ENCODE data around the gene PRSS48. TPM values are rescaled to one million over a fixed set of nuclear protein-coding genes. Genes with fewer than 3 reads are reported as not detected.

The PRSS48 gene
- total RNA-seq, 4 donors from 2014 or later = not detected

DNA sequence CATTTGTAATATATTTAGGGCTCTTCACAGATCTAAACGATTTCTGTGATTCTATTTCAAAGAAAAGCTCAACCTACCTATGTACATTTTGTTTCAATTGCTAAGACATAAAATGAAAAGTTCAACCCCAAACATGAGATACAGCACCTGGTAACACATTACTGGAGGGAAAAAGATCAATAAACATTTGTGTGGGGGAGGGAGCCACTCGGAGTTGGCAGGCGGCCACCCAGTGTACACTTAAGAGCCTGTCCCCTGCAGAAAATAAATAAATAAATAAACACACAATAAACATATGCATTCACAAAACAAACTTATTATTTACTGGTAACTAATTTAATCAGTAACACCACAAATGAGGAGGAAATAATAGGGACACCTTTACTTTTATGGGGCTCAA is 19.3 kb downstream of the PRSS48 start:
- H3K36me3 ChIP-seq = no peaks in the 10 kb centered on the region
- peaks cover 0 to 22% (median 3%) of the 10 kb centered on the region in 3 donors for H3K4me1 ChIP-seq
- WGBS, 2 donors (ENCODE audit: low coverage in 1 of 2) = 56 to 59% methylated on average over 3 of the region's 3 CpGs
- no peak for ATAC-seq
- no peaks in the 10 kb centered on the region for H3K27me3 ChIP-seq
- H3K4me3 ChIP-seq = no peak overlapping the region
- no peaks in the 10 kb centered on the region for H3K9me3 ChIP-seq
- no peak overlapping the region for H3K27ac ChIP-seq
- TF ChIP-seq EP300 (IDR thresholded peaks at IDR 0.05) (no peak), POLR2A (IDR thresholded peaks at IDR 0.05) (no peak), POLR2AphosphoS5 (IDR thresholded peaks at IDR 0.05) (no peak)
- TF ChIP-seq, protein P1, sequence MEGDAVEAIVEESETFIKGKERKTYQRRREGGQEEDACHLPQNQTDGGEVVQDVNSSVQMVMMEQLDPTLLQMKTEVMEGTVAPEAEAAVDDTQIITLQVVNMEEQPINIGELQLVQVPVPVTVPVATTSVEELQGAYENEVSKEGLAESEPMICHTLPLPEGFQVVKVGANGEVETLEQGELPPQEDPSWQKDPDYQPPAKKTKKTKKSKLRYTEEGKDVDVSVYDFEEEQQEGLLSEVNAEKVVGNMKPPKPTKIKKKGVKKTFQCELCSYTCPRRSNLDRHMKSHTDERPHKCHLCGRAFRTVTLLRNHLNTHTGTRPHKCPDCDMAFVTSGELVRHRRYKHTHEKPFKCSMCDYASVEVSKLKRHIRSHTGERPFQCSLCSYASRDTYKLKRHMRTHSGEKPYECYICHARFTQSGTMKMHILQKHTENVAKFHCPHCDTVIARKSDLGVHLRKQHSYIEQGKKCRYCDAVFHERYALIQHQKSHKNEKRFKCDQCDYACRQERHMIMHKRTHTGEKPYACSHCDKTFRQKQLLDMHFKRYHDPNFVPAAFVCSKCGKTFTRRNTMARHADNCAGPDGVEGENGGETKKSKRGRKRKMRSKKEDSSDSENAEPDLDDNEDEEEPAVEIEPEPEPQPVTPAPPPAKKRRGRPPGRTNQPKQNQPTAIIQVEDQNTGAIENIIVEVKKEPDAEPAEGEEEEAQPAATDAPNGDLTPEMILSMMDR (IDR thresholded peaks at IDR 0.05) = no peak

DNA sequence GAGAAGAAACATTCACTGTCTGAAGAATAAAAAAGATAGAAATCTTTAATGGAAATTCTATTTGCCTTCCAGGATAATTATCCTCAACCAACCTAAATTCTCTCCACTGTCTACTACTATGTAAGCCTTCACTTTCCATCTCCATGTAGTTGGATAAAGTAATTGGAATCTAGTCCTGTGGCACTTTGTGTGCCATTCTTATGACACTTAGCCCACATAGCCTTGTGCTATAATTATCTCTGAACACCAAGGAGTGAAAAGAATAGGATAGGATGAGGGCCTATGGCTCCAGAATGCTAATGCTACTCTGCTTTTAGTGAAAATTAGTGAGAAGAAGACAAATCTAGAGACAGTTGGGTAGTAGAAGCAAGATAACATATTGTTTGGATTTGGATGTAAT is 20.2 kb downstream of the PRSS48 start:
- Histone ChIP-seq H3K4me3 (no peak overlapping the region), H3K9me3 (no peaks in the 10 kb centered on the region), H3K27ac (no peak overlapping the region), H3K36me3 (no peaks in the 10 kb centered on the region), H3K27me3 (no peaks in the 10 kb centered on the region), H3K4me1 (peaks cover 0 to 31% (median 3%) of the 10 kb centered on the region in 3 donors)
- no peak for ATAC-seq
- TF ChIP-seq POLR2AphosphoS5 (IDR thresholded peaks at IDR 0.05) (no peak), EP300 (IDR thresholded peaks at IDR 0.05) (no peak), POLR2A (IDR thresholded peaks at IDR 0.05) (no peak)
- TF ChIP-seq, protein P1 (IDR thresholded peaks at IDR 0.05) = no peak

DNA sequence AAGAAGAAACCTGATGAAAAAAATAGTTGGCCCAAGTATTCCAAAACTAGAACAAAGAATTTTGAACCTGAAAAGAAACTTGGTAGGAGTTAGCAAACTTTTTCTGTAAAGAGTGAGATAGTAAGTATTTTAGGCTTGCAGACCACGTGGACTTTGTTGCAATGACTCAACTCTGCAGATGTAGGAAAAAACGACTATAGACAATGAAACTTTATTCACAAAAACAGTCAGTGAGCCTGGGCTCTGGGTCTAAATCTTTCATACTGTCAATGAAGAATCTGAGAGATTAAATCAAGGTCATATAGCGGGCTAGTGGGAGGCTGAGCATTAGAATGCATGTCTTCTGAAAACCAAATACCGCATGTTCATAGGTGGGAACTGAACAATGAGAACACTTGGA is 25.5 kb downstream of the PRSS48 start:
- Histone ChIP-seq H3K36me3 (no peaks in the 10 kb centered on the region), H3K27ac (no peak overlapping the region), H3K9me3 (no peaks in the 10 kb centered on the region), H3K27me3 (no peaks in the 10 kb centered on the region), H3K4me3 (no peak overlapping the region), H3K4me1 (peaks cover 0 to 52% (median 4%) of the 10 kb centered on the region in 3 donors)
- WGBS, 2 donors (ENCODE audit: low coverage in 1 of 2) = 65 to 68% methylated on average over 3 to 4 of the region's 4 CpGs
- TF ChIP-seq POLR2AphosphoS5 (IDR thresholded peaks at IDR 0.05) = no peak
- TF ChIP-seq, protein P1 (IDR thresholded peaks at IDR 0.05) = no peak
- no peak for TF ChIP-seq POLR2A (IDR thresholded peaks at IDR 0.05)
- TF ChIP-seq EP300 (IDR thresholded peaks at IDR 0.05) = no peak
- no peak for ATAC-seq

DNA sequence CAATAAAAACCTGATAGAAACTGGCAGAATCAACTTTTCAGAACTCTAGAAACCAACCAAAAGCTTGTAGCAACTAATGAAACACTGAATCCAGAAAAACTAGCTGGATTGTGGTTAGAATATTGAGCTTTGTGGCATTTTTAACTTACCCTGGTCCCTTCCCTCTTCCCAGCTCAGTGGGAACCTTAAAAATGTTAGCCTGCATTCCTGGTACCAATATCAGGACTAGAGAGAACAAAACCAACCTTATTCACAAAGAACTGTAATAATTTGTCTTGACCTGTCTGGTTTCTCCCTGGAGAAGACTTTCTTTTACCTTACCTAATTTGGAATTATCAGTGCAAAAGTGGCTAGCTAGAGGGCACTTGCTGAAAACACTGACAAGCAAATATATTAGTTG is 27.3 kb downstream of the PRSS48 start:
- no peak for ATAC-seq
- Histone ChIP-seq H3K4me3 (no peak overlapping the region), H3K27ac (no peak overlapping the region), H3K9me3 (no peaks in the 10 kb centered on the region), H3K36me3 (no peaks in the 10 kb centered on the region), H3K4me1 (peaks cover 0 to 52% (median 4%) of the 10 kb centered on the region in 3 donors), H3K27me3 (no peaks in the 10 kb centered on the region)
- no peak for TF ChIP-seq POLR2AphosphoS5 (IDR thresholded peaks at IDR 0.05)
- TF ChIP-seq, protein P1 (IDR thresholded peaks at IDR 0.05) = no peak

DNA sequence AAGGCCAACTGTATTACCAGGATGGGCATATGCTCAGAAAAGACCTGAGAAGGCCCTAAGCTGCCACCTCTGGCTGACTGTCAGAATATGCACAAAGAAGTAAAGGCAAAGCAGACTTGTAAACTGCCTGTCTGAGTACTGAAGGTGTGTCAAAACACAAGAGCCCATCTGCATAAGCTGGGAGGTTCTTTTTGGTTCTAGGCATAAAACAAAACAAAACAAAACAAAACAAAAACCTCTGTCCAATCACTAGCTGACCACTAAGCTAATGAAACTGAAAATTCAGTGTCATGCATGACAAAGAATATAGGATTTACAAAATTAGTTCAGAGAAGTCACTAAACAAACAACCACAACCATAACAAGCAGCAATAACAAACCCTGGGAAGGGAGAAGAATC is 27.8 kb downstream of the PRSS48 start:
- no peak for ATAC-seq
- peaks cover 0 to 52% (median 4%) of the 10 kb centered on the region in 3 donors for H3K4me1 ChIP-seq
- no peaks in the 10 kb centered on the region for H3K9me3 ChIP-seq
- no peak overlapping the region for H3K27ac ChIP-seq
- no peak overlapping the region for H3K4me3 ChIP-seq
- H3K27me3 ChIP-seq = no peaks in the 10 kb centered on the region
- H3K36me3 ChIP-seq = no peaks in the 10 kb centered on the region
- TF ChIP-seq EP300 (IDR thresholded peaks at IDR 0.05) (no peak), POLR2A (IDR thresholded peaks at IDR 0.05) (no peak), POLR2AphosphoS5 (IDR thresholded peaks at IDR 0.05) (no peak)
- TF ChIP-seq, protein P1 (IDR thresholded peaks at IDR 0.05) = no peak
